Endothelial cell of umbilical vein (primary cell): ENCODE results near the gene IGBP1. TPM values are rescaled to one million over a fixed set of nuclear protein-coding genes. Genes with fewer than 3 reads are reported as not detected.

Experiments
- BruUV-seq: library from RNA; stranded (reverse); fragments of 400-500 nt; replicated peaks from 2 replicates; lab custom pipeline; 2021; lab: Mats Ljungman, UMichigan
- CTCF ChIA-PET: fragments of 300-600, 350-600 bp; sonication (Branson Sonifier 250); formaldehyde crosslinking; loops from one replicate; lab custom pipeline; 2021; ENCODE audit warnings: antibody characterized with exemption, inconsistent platforms; lab: Charles Lee
- POLR2A ChIA-PET: fragments of 300-600, 350-600 bp; sonication (Branson Sonifier 250); formaldehyde crosslinking; loops from one replicate; lab custom pipeline; 2021; ENCODE audit warnings: antibody characterized with exemption, inconsistent platforms; lab: Charles Lee
- DNase-seq: peaks from one replicate; pipeline ENCODE4 v3.0.0-alpha.2; 2011; ENCODE audit warnings: low read depth, low spot score
- FAIRE-seq: peaks from 2 replicates; lab custom pipeline; 2011; peaks lifted over from hg19 to GRCh38; lab: Jason Lieb, UNC
- H2AFZ ChIP-seq: 2 replicates; pipeline ENCODE4 v1.6.0; 2012; ENCODE audit warnings: low read depth, low read length, control low read depth, inconsistent platforms
- H3K27ac ChIP-seq: 2 replicates; pipeline ENCODE4 v1.5.1; 2011; ENCODE audit warnings: low read depth, mild to moderate bottlenecking, control low read depth, low read length, moderate library complexity; ENCODE audit not compliant: insufficient read depth
- H3K27me3 ChIP-seq, 2 experiments: 2 replicates each; pipeline versions ENCODE4 v1.6.0 to v1.6.1; 2011; ENCODE audit warnings: low read length in 2 of 2, mixed read lengths in 1 of 2; ENCODE audit not compliant: control insufficient read depth in 2 of 2, insufficient read depth in 2 of 2
- H3K36me3 ChIP-seq, 2 experiments: 2 replicates in 1 of 2; 3 replicates in 1 of 2; pipeline ENCODE4 v1.5.1; 2011; ENCODE audit warnings: low read length in 2 of 2, mild to moderate bottlenecking in 1 of 2, moderate library complexity in 1 of 2; ENCODE audit not compliant: control insufficient read depth in 2 of 2, insufficient read depth in 2 of 2; ENCODE audit errors: extremely low read depth in 1 of 2
- H3K4me1 ChIP-seq: 3 replicates; pipeline ENCODE4 v1.5.1; 2011; ENCODE audit warnings: mild to moderate bottlenecking, low read length; ENCODE audit not compliant: control insufficient read depth, insufficient read depth; ENCODE audit errors: extremely low read depth
- H3K4me2 ChIP-seq: 2 replicates; pipeline ENCODE4 v1.6.1; 2011; ENCODE audit warnings: low read length, control low read depth, mixed read lengths; ENCODE audit not compliant: insufficient read depth
- H3K4me3 ChIP-seq, 3 experiments: fragments of 200-600 bp in 1 of 3; sonication (generic), shearing (Covaris generic) in 1 of 3; replicated peaks in 1 of 3; 2 replicates each; pipeline ENCODE4 v1.5.1; 2011 to 2016; ENCODE audit warnings: control low read depth in 3 of 3, low read length in 3 of 3, mild to moderate bottlenecking in 2 of 3, inconsistent platforms in 1 of 3, low read depth in 1 of 3, moderate library complexity in 1 of 3; ENCODE audit not compliant: insufficient read depth in 1 of 3
- H3K79me2 ChIP-seq: 2 replicates; pipeline ENCODE4 v1.6.0; 2012; ENCODE audit warnings: low read length, inconsistent platforms; ENCODE audit not compliant: control insufficient read depth, insufficient read depth
- H3K9ac ChIP-seq: replicated peaks from 2 replicates; pipeline ENCODE3; 2011; ENCODE audit warnings: low read length, control low read depth; ENCODE audit not compliant: insufficient read depth; ENCODE audit errors: extremely low read depth
- H3K9me1 ChIP-seq: replicated peaks from 3 replicates; pipeline ENCODE4 v1.6.0; 2011; ENCODE audit warnings: mild to moderate bottlenecking, low read length; ENCODE audit not compliant: control insufficient read depth, insufficient read depth; ENCODE audit errors: extremely low read depth
- H3K9me3 ChIP-seq: replicated peaks from 2 replicates; pipeline ENCODE4 v1.5.1; 2012; ENCODE audit warnings: low read length, inconsistent platforms; ENCODE audit not compliant: control insufficient read depth, insufficient read depth
- H4K20me1 ChIP-seq: replicated peaks from 2 replicates; pipeline ENCODE3; 2011; ENCODE audit warnings: mild to moderate bottlenecking, low read length; ENCODE audit not compliant: control insufficient read depth, insufficient read depth; ENCODE audit errors: extremely low read depth
- EZH2 ChIP-seq: IDR thresholded peaks from 2 replicates; pipeline ENCODE4 v1.6.1; 2012; ENCODE audit warnings: borderline replicate concordance, low read depth, mild to moderate bottlenecking, moderate library complexity, low read length, inconsistent platforms; ENCODE audit not compliant: severe bottlenecking
- FOS ChIP-seq: IDR thresholded peaks from 2 replicates; pipeline ENCODE4 v1.6.1; 2011; ENCODE audit warnings: mild to moderate bottlenecking, low read length, moderate library complexity, borderline replicate concordance; ENCODE audit not compliant: insufficient read depth
- GATA2 ChIP-seq: IDR thresholded peaks from 2 replicates; pipeline ENCODE4 v1.7.0; 2011; ENCODE audit warnings: low read depth, mild to moderate bottlenecking, moderate library complexity, mixed read lengths, low read length; ENCODE audit not compliant: insufficient read length, insufficient read depth
- JUN ChIP-seq: IDR thresholded peaks from 2 replicates; pipeline ENCODE4 v1.6.1; 2011; ENCODE audit warnings: borderline replicate concordance, low read depth; ENCODE audit not compliant: insufficient read length, insufficient read depth
- MAX ChIP-seq: IDR thresholded peaks from 2 replicates; pipeline ENCODE4 v1.6.1; 2011; ENCODE audit not compliant: insufficient read depth, insufficient read length
- MYC ChIP-seq: IDR thresholded peaks from one replicate; pipeline ENCODE4 v1.6.1; 2011; ENCODE audit warnings: mild to moderate bottlenecking, low read depth, low read length
- POLR2A ChIP-seq: IDR thresholded peaks from 2 replicates; pipeline ENCODE4 v1.6.1; 2012; ENCODE audit warnings: low read depth, mild to moderate bottlenecking, control low read depth, low read length
- POLR2AphosphoS5 ChIP-seq: IDR thresholded peaks from 2 replicates; pipeline ENCODE4 v1.6.1; 2012; ENCODE audit warnings: low read depth, mild to moderate bottlenecking, control low read depth, low read length, moderate library complexity; ENCODE audit not compliant: insufficient read depth
- dilution Hi-C: fragments of 300-500 bp; cut with MboI; formaldehyde crosslinking; loops from one replicate; pipeline ENCODE4 v1.15.0; 2019; ENCODE audit warnings: low sequenced_read_pairs; ENCODE audit not compliant: extremely low pct_ligation_motif_present
- intact Hi-C: fragments of 100-400 bp; cut with micrococcal nuclease; formaldehyde crosslinking; loops from one replicate; pipeline ENCODE4 v1.10.0; 2022
- polyA plus RNA-seq, 4 experiments: library from polyadenylated mRNA; depleted of rRNA in 3 of 4; stranded (reverse) in 3 of 4; unstranded in 1 of 4; fragments of >200 nt; gene quantifications; 2 replicates each; pipeline versions ENCODE4 v1.2.1 to v1.2.3, GENCODE V29; 2011 to 2012; ENCODE audit warnings: missing spikeins in 1 of 4
- total RNA-seq: library from RNA; stranded (reverse); gene quantifications from 2 replicates; pipeline ENCODE4 v1.2.3, GENCODE V29; 2021
- TF ChIP-seq, protein P1 (sequence below), 2 donors: IDR thresholded peaks; 1 replicate in 1 of 2; 2 replicates in 1 of 2; pipeline ENCODE4 v1.5.1; 2011; ENCODE audit warnings: low read length in 2 of 2, mild to moderate bottlenecking in 2 of 2, moderate library complexity in 2 of 2, control low read depth in 1 of 2, inconsistent platforms in 1 of 2, low read depth in 1 of 2; ENCODE audit not compliant: insufficient read depth in 1 of 2; ENCODE audit errors: extremely low read depth in 1 of 2

The IGBP1 gene
- total and polyA plus RNA-seq, 2 donors (not counting 3 experiments of a cell fraction or from before 2014, with no cell fraction given) = 38.1 to 39.5 TPM

GRCh38 chrX:70128071-70128470 lies 5.2 kb upstream of the IGBP1 start:
- H3K4me2 ChIP-seq = no peak overlapping the region
- no peak overlapping the region for H3K9ac ChIP-seq
- no peaks in the 10 kb centered on the region for H3K36me3 ChIP-seq
- no peak overlapping the region for H3K27ac ChIP-seq
- CTCF ChIA-PET = no interaction called here
- FAIRE-seq (no peak), DNase-seq (no peak)
- H3K27me3 ChIP-seq = no peaks in the 10 kb centered on the region
- POLR2A ChIA-PET = no interaction called here
- no peaks in the 10 kb centered on the region for H4K20me1 ChIP-seq
- no peaks in the 10 kb centered on the region for H3K9me3 ChIP-seq
- no peak overlapping the region for H3K4me3 ChIP-seq
- dilution Hi-C loops (no loop called here), intact Hi-C loops (no loop called here)
- no TSS peak for BruUV-seq
- TF ChIP-seq MAX (no peak), EZH2 (no peak), JUN (no peak)
- TF ChIP-seq, protein P1, sequence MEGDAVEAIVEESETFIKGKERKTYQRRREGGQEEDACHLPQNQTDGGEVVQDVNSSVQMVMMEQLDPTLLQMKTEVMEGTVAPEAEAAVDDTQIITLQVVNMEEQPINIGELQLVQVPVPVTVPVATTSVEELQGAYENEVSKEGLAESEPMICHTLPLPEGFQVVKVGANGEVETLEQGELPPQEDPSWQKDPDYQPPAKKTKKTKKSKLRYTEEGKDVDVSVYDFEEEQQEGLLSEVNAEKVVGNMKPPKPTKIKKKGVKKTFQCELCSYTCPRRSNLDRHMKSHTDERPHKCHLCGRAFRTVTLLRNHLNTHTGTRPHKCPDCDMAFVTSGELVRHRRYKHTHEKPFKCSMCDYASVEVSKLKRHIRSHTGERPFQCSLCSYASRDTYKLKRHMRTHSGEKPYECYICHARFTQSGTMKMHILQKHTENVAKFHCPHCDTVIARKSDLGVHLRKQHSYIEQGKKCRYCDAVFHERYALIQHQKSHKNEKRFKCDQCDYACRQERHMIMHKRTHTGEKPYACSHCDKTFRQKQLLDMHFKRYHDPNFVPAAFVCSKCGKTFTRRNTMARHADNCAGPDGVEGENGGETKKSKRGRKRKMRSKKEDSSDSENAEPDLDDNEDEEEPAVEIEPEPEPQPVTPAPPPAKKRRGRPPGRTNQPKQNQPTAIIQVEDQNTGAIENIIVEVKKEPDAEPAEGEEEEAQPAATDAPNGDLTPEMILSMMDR (IDR thresholded peaks at IDR 0.05; ENCODE audit: extremely low read depth in 1 of 2, insufficient read depth in 1 of 2, low read depth in 1 of 2, low read length in 2 of 2) = no peak
- H3K9me1 ChIP-seq = no peaks in the 10 kb centered on the region
- peaks cover 6% of the 10 kb centered on the region for H3K4me1 ChIP-seq
- no peaks in the 10 kb centered on the region for H3K79me2 ChIP-seq
- H2AFZ ChIP-seq = no peak overlapping the region

DNA sequence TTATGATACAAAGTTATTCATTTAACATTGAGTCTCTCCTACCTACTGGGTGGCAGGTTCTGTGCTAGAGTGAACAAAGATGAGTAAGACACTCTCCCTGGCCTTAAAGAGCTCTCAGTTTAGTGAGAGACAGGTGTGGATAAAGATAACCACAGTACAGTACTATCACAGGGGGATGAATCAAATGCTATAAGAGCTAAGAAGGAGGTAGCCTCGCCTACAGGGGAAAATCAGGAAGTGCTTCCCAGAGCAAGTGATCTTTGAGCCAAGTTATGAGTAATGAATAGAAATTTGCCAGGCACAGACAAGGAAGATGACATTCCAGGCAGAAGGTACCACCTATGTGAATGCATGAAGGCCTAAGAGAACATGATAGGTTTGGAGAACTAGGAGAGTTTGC lies 3.4 kb upstream of the IGBP1 start:
- Histone ChIP-seq H3K4me2 (no peak overlapping the region), H3K9me3 (no peaks in the 10 kb centered on the region), H3K9ac (no peak overlapping the region), H4K20me1 (no peaks in the 10 kb centered on the region), H3K79me2 (peaks cover 10% of the 10 kb centered on the region), H2AFZ (no peak overlapping the region), H3K27ac (no peak overlapping the region), H3K4me1 (peaks cover 12% of the 10 kb centered on the region), H3K9me1 (no peaks in the 10 kb centered on the region), H3K27me3 (no peaks in the 10 kb centered on the region), H3K36me3 (no peaks in the 10 kb centered on the region), H3K4me3 (no peak overlapping the region)
- FAIRE-seq (no peak), DNase-seq (no peak)
- dilution Hi-C loops = no loop called here
- TF ChIP-seq, protein P1 (IDR thresholded peaks at IDR 0.05; ENCODE audit: extremely low read depth in 1 of 2, insufficient read depth in 1 of 2, low read depth in 1 of 2, low read length in 2 of 2) = no peak
- TF ChIP-seq POLR2A (no peak), EZH2 (no peak), MYC (no peak), MAX (no peak), POLR2AphosphoS5 (no peak), GATA2 (no peak), JUN (no peak), FOS (no peak)
- POLR2A ChIA-PET = no interaction called here
- no TSS peak for BruUV-seq
- intact Hi-C loops = no loop called here
- CTCF ChIA-PET = no interaction called here
